GM06990 (cell line): ENCODE measurements around the gene KMT2E.

Experiments
- DNase-seq: peaks from one replicate; pipeline ENCODE4 v3.0.0-alpha.2; 2011; ENCODE audit not compliant: insufficient read length; ENCODE audit errors: extremely low read depth
- H3K27me3 ChIP-seq: replicated peaks from 2 replicates; pipeline ENCODE4 v1.6.0; 2011; ENCODE audit warnings: low read length; ENCODE audit not compliant: control insufficient read depth, insufficient read depth
- H3K36me3 ChIP-seq: 2 replicates; pipeline ENCODE4 v1.5.1; 2011; ENCODE audit warnings: low read length; ENCODE audit not compliant: control insufficient read depth, insufficient read depth
- H3K4me3 ChIP-seq: replicated peaks from 2 replicates; pipeline ENCODE4 v1.5.1; 2011; ENCODE audit warnings: low read depth, mild to moderate bottlenecking, control low read depth, low read length
- TF ChIP-seq, protein P1 (sequence below): IDR thresholded peaks from 2 replicates; pipeline ENCODE4 v1.5.1; 2011; ENCODE audit warnings: low read length, control low read depth, mild to moderate bottlenecking, inconsistent platforms; ENCODE audit not compliant: insufficient read depth, poor library complexity, severe bottlenecking

The KMT2E gene, protein sequence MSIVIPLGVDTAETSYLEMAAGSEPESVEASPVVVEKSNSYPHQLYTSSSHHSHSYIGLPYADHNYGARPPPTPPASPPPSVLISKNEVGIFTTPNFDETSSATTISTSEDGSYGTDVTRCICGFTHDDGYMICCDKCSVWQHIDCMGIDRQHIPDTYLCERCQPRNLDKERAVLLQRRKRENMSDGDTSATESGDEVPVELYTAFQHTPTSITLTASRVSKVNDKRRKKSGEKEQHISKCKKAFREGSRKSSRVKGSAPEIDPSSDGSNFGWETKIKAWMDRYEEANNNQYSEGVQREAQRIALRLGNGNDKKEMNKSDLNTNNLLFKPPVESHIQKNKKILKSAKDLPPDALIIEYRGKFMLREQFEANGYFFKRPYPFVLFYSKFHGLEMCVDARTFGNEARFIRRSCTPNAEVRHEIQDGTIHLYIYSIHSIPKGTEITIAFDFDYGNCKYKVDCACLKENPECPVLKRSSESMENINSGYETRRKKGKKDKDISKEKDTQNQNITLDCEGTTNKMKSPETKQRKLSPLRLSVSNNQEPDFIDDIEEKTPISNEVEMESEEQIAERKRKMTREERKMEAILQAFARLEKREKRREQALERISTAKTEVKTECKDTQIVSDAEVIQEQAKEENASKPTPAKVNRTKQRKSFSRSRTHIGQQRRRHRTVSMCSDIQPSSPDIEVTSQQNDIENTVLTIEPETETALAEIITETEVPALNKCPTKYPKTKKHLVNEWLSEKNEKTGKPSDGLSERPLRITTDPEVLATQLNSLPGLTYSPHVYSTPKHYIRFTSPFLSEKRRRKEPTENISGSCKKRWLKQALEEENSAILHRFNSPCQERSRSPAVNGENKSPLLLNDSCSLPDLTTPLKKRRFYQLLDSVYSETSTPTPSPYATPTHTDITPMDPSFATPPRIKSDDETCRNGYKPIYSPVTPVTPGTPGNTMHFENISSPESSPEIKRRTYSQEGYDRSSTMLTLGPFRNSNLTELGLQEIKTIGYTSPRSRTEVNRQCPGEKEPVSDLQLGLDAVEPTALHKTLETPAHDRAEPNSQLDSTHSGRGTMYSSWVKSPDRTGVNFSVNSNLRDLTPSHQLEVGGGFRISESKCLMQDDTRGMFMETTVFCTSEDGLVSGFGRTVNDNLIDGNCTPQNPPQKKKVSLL (N-terminal part only)

DNA sequence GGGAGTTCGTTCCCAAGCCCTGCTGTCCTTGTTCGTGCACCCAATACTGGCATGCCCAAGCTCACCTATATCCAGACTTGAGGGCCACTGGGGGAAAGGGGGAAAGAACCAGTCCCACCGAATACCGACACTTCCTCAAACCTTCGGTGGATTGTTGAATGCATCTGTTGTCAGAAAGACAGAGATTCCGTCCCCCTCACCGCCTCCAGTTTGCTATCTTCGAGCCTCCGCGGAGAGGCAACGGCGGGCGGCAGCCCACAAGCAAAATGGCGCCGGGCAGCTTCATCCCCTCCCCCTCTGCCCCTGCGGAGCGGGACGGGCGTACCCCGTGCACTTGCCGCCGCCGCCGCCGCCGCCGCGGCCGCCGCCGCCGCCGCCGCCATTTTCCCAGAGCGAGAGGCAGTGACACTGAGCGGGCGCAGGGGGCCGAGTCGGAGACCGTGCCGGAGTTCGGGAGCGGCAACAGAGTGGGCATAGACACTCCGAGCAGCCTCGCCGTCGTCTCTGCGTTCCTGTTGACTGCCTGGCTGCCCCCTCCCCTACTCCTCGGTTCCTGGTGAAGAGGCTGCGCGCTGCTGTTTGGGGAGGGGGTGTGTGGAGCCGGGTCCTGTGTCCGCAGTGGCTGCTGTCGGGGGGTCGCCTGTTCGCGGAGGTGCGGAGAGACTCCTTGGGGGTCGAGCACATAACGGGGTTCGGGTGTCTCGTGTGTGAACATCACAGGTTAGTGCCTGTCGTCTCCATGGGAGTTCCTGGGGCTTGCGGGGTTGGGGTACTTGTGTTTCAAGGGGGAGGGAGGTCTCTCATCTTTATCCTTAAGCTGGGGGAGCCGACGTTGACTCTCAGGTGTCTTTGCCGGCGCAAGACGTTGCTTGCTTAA, at the start of gene KMT2E:
Gene KMT2E, plus strand, starts transcription at position 390 of the 877 bp plus-strand sequence. CDS start 26,748 bp downstream, outside the sequence.
- peak; percentile 90 for DNase-seq
- TF ChIP-seq, protein P1, sequence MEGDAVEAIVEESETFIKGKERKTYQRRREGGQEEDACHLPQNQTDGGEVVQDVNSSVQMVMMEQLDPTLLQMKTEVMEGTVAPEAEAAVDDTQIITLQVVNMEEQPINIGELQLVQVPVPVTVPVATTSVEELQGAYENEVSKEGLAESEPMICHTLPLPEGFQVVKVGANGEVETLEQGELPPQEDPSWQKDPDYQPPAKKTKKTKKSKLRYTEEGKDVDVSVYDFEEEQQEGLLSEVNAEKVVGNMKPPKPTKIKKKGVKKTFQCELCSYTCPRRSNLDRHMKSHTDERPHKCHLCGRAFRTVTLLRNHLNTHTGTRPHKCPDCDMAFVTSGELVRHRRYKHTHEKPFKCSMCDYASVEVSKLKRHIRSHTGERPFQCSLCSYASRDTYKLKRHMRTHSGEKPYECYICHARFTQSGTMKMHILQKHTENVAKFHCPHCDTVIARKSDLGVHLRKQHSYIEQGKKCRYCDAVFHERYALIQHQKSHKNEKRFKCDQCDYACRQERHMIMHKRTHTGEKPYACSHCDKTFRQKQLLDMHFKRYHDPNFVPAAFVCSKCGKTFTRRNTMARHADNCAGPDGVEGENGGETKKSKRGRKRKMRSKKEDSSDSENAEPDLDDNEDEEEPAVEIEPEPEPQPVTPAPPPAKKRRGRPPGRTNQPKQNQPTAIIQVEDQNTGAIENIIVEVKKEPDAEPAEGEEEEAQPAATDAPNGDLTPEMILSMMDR, result no peak
- no peaks in the 10 kb centered on the region for H3K27me3 ChIP-seq
- H3K4me3 ChIP-seq, result peak within 1 kb of the TSS; percentile 99
- no peaks in the 10 kb centered on the region for H3K36me3 ChIP-seq

DNA sequence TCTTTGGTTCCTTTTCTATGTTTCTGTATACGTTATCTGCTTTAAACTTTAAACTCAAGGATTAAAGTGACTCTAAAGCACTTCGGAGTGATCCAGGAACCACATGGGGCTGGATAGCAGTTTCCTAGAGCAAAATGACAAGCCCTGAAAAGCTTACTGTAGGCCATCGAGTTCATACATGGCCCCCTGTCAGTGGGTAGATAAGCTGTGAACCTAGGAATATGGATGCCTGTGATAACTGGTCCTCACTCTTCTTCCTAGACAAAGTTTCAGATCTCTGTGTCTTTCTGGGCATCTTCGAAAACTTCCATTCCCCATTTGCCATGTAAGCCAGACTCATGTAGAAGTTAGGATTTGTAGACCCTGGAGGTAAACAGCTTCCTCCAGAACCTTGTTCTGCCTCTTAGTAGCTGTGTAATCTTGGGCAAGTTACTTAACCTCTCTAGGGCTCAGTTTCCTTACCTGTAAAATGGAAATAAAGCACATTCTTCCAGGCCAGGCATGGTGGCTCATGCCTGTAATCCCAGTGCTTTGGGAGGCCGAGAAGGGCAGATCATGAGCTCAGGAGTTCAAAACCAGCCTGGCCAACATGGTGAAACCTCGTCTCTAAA, 49.3 kb upstream of the KMT2E start:
- Histone ChIP-seq H3K4me3 (no peak overlapping the region), H3K27me3 (no peaks in the 10 kb centered on the region), H3K36me3 (no peaks in the 10 kb centered on the region)
- no peak for DNase-seq
- TF ChIP-seq, protein P1, result no peak

DNA sequence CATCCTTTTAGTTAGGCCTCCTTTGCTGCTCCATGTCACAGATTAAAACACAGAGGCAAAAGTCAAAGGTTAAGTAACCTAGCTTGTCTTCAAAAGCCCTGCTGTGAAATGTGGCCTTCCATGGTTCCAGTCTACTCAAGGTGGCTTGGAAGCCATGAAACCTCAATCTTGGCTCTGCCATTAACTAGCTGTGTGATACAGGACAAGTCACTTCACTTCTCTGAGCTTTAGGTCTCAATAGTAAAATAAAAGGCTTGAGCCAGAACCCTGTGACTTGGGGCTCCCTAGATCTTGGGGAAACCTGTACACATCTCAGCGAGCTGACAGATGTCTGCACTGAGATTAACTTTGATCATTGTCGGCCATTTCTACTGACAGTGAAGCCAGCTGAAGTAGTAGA, 48.0 kb upstream of the KMT2E start:
- no peak for DNase-seq
- Histone ChIP-seq H3K36me3 (no peaks in the 10 kb centered on the region), H3K27me3 (no peaks in the 10 kb centered on the region), H3K4me3 (no peak overlapping the region)
- TF ChIP-seq, protein P1, result no peak

DNA sequence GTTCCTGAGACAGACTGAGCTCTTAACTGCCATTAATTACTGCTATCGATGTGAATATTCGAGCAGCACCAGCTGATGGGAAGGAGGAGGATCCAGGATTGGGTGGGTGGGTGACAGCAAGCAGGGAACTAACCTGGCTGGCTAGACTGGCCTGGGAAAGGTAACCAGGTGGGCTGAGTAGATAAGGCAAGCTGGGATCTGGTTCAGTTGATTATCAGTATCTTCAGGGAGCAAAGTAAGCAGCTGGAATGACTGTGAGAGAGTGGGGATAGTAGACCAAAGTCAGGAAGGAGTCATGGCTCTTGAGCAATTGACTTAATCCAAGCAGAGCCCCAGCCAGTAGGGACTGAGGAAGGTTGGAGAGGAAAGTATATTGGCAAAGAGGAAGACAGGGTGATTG, 46.9 kb upstream of the KMT2E start:
- no peaks in the 10 kb centered on the region for H3K36me3 ChIP-seq

More for the DNA sequence above, 46.9 kb upstream of the KMT2E start:
- no peak for DNase-seq
- H3K4me3 ChIP-seq, result no peak overlapping the region
- TF ChIP-seq, protein P1, result no peak
- no peaks in the 10 kb centered on the region for H3K27me3 ChIP-seq
